ENCODE measurements around the gene MEGF9. TPM values are rescaled to one million over a fixed set of nuclear protein-coding genes. Genes with fewer than 3 reads are reported as not detected.

Gene MEGF9
- total and polyA plus RNA-seq, 4 donors = 15.5 to 27.4 (median 19.3) TPM

GRCh38 chr9:120603010-120603409, 111.3 kb downstream of the MEGF9 start:
- no peaks in the 10 kb centered on the region for H3K4me1 ChIP-seq (ENCODE audit: control insufficient read depth in 4 of 4, insufficient read depth in 4 of 4, low read length in 3 of 4)
- H3K27me3 ChIP-seq (ENCODE audit: control insufficient read depth in 4 of 4, insufficient read depth in 4 of 4, low read length in 3 of 4) = no peaks in the 10 kb centered on the region
- TF ChIP-seq SP1 (IDR thresholded peaks at IDR 0.05) = no peak
- no peak for TF ChIP-seq YY1 (IDR thresholded peaks at IDR 0.05)
- TF ChIP-seq FOXA2 (IDR thresholded peaks at IDR 0.05) = no peak
- TF ChIP-seq TAF1 (conservative IDR thresholded peaks at IDR 0.05) = no peak
- TF ChIP-seq CTCF (IDR thresholded peaks at IDR 0.05; ENCODE audit: low read depth, low read length, missing input control) = no peak
- no peak for TF ChIP-seq REST (IDR thresholded peaks at IDR 0.05)
- TF ChIP-seq ZBTB33 (IDR thresholded peaks at IDR 0.05) = no peak
- no peak for TF ChIP-seq MAX (IDR thresholded peaks at IDR 0.05)
- TF ChIP-seq FOXA1 (IDR thresholded peaks at IDR 0.05) = no peak
- TF ChIP-seq GABPA (IDR thresholded peaks at IDR 0.05 in 1 of 2, conservative IDR thresholded peaks at IDR 0.05 in 1 of 2) = no peak
- no peak for TF ChIP-seq RAD21 (IDR thresholded peaks at IDR 0.05)
- TF ChIP-seq HNF4A (conservative IDR thresholded peaks at IDR 0.05) = no peak
- TF ChIP-seq HNF4G (IDR thresholded peaks at IDR 0.05) = no peak
- no peak for TF ChIP-seq RXRA (IDR thresholded peaks at IDR 0.05)
- TF ChIP-seq EGR1 (IDR thresholded peaks at IDR 0.05; ENCODE audit: low read depth in 2 of 2) = no peak
- TF ChIP-seq JUND (IDR thresholded peaks at IDR 0.05) = no peak
- no peak for TF ChIP-seq ATF3 (IDR thresholded peaks at IDR 0.05)
- no peak for TF ChIP-seq NR2F2 (IDR thresholded peaks at IDR 0.05)
- 96% methylated on average over 1 of the region's 1 CpG for WGBS
- peaks cover 4 to 31% (median 20%) of the 10 kb centered on the region in 4 donors for H3K36me3 ChIP-seq (ENCODE audit: control insufficient read depth in 4 of 4, insufficient read depth in 3 of 4, low read depth in 1 of 4, low read length in 3 of 4)
- no peaks in the 10 kb centered on the region for H3K9me3 ChIP-seq (ENCODE audit: control insufficient read depth in 4 of 4, low read length in 3 of 4)
- DNase-seq (ENCODE audit: low spot score) = no peak
- no peak overlapping the region for H3K27ac ChIP-seq (ENCODE audit: low read depth in 1 of 2, low read length in 2 of 2)
- H3K9ac ChIP-seq (ENCODE audit: low read depth in 1 of 2, low read length in 2 of 2) = no peak overlapping the region
- no peak overlapping the region for H3K4me3 ChIP-seq (ENCODE audit: low read depth in 1 of 3, low read length in 3 of 3)
